CD4-positive, alpha-beta T cell treated with Interferon gamma for 1 hour (primary cell): ENCODE measurements around the gene MSH4.
"Not testable (repeated sequence)": the region's sequence is repeated elsewhere in the genome, so short reads cannot be mapped to it uniquely, and the experiment has no call there.

ENCODE experiments used
- DNase-seq: peaks from one replicate; pipeline ENCODE4 v3.0.0-alpha.2; 2020

MSH4 gene

DNA sequence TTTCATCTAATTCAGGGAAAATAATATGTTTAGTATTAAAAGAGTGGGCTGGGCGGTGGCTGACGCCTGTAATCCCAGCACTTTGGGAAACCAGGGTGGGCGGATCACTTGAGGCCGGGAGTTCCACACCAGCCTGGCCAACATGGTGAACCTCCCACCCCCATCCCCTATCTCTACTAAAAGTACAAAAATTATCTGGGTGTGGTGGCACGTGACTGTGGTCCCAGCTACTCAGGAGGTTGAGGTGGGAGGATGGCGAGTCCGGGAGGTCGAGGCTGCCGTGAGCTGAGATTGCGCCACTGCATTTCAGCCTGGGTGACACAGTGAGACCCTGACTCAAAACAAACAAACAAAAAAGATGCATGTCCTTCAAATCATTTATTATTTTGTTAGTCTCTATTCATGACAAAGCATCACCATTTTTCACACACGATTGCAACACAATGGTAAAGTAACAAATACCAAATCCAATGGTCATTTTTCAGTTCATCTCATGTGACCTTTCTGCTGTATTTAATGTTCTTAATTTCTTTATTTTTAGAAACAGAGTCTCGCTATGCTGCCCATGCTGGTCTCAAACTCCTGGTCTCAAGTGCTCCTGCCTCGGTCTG, 1.0 kb downstream of the MSH4 start:
- DNase-seq = no peak

DNA sequence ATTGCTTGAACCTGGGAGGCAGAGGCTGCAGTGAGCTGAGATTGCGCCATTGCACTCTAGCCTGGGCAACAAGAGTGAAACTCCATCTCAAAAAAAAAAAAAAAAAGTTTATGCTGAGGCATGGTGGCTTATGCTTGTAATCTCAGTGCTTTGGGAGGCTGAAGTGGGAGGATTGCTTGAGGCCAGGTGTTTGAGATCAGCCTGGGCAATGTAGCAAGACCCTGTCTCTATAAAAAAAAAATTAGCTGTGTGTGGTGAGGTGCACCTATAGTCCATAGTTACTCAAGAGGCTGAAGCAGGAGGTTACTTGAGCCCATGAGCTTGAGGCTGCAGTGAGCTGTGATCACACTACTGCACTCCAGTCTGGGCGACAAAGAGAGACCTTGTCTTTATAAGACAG, 4.8 kb downstream of the MSH4 start:
- DNase-seq = not testable (repeated sequence)

DNA sequence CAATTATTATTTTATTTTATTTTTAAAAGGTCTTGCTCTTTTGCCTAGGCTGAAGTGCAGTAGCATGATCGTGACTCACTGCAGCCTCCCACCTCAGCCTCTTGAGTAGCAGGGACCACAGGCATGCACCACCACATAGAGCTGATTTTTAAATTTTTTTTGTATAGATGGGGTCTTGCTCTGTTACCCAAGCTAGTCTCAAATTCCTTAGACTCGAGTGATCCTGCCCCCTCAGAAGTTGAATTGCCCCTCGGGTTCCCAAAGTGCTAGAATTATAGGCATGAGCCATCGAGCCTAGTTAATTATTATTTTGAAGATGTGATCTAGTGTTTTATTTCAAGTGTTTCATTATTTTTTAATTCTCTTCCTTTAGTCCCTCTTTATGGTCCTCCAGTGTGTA, 12.2 kb downstream of the MSH4 start:
- DNase-seq = no peak

DNA sequence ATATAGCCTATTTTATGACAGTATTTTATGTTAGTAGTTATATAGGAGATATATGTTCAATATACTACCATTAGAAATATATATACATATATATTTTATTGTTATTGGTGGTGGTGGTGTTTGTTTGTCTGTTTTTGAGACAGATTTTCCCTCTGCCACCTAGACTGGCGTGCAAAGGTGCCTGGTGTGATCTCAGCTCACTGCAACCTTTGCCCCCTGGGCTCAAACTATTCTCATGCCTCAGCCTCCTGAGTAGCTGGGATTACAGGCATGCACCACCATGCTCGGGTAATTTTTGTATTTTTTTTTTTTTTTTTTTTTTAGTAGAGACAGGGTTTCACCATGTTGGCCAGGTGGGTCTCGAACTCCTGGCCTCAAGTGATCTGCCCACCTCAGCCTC, 13.4 kb downstream of the MSH4 start:
- DNase-seq = not testable (repeated sequence)

DNA sequence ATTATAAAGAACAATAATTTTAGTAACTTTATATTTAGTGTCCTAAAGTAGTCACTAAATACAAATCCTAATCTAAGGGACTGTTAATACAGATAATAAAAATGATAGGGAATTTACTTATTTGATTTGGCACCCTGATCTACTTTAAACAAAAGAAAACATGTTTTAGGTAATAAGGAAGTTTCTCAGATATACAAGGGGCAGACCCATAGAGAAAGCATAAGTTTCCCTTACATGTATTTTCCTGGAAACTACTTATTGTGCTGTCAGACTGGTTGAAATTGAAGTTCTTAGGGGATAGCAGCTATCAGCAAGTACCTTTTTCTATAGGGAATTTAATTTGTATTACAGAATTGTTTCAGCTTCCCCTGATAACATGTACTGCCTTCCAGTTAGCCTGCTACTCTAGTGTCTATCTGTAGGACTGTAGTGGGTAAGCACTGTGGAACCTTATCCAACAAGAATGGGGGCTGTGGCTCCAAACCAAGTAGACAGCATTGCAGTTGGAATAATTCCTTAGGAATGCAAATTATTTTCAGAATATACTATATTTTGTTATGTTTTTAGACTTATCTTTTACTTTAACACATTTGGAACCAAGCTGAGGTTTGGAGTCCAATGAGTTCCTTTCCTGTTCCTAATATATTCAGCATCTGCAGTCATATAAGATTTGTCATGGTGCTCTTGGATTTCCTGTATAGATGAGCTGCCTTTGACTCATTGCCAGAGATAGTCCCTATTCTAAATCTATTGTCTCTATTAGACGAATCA, 14.7 kb downstream of the MSH4 start:
- no peak for DNase-seq

DNA sequence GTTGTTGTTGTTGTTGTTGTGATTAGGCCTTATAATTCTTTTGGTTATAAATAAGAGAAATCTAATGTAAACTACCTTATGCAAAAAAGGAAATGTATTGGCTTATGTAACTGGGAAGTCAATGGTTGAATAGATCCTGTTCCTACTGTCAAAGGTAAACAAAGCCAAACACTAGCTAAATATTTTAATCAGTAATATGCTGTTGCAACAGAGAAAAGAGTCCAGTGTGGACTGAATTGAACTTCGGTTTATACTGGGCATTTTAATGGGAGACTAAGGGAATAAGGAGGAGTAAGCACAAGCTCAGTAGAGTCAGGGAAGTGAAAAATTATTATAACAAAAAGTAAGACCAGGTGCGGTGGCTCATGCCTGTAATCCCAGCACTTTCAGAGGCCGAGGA, 15.4 kb downstream of the MSH4 start:
- no peak for DNase-seq

DNA sequence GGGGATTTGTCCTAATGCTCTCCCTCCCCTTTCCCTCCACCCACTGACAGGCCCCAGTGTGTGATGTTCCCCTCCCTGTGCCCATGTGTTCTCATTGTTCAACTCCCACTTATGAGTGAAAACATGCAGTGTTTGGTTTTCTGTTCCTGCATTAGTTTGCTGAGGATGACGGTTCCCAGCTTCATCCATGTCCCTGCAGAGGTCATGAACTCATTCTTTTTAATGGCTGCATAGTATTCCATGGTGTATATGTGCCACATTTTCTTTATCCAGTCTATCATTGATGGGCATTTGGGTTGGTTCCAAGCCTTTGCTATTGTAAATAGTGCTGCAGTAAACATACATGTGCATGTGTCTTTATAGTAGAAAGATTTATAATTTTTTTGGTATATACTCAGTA, 26.9 kb downstream of the MSH4 start:
- not testable (repeated sequence) for DNase-seq

DNA sequence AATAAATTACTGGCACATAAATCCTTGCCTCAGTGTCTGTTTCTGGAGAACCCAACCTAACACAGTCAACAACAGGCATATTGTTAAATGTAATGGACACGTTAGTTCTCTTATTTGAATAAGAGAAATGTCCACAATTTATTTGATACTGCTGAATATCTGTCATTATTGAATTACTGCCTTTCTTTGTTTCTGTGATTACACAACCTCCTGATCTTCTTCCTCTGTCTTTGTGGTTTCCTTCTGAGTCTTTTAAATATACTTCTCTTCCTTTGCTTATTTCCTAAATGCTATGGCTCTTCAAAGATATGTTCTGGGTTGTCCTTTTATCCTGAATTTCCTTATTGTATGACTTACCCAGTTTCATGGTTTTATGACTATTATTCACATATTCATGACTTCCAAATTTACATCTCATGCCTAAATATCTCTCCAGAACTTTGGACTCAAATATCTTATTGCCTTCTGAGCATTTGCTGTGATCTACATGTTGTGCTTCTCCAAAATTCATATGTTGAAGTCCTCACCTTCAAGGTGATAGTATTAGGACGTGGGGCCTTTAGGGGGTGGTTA, 39.9 kb downstream of the MSH4 start:
- DNase-seq = no peak

DNA sequence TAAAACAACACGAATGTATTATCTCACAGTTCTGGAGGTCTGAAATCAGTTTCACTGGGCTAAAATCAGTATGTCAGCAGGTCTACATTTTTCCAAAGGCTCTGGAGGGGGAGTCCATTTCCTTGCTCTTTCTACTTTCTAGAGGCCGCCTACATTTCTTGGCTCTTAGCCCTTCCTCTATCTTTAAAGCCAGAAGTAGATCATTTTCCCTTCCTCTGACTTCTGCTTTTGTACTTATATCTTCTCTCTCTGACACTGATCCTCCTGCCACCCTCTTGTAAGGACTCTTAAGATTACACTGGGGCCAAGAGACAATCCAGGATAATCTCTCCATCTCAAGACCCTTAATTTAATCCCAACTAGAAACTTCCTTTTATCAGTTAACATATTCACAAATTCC, 41.4 kb downstream of the MSH4 start:
- DNase-seq = no peak

DNA sequence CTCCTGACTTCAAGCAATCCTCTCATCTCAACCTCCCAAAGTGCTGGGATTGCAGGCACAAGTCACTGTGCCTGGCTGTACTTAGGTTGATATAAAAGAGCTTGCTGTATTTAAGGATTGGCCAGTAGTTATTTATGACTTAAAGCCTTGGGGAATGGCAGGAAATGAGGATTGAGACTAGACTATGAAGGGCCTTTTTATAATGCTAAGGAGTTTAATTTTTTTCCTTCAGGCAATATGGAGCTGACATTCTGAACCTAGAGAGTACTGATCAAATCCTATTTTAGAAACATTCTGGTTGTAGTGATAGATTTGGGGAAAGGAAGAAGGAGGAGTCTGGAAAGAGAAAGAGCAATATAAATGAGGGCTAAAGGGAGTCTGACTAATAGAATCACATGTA, 44.7 kb downstream of the MSH4 start:
- DNase-seq = no peak

DNA sequence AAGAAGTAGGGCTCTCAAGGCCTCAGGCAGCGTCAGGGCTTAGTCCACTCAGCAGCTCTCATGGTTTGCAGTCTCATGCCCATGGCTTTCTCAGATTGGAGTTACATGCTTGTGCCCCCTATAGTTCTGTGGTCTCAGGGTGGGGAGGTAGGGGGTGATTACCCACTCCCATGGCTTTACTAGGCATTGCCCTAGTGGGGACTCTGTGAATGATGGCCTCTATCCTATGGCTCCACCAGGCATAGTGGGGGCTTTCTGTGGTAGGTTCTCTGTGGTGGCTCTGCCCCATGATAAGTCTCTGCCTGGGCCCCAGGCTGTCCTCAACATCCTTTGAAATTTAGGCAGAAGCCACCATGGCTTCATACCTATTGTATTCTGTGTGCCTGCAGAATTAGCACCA, 48.9 kb downstream of the MSH4 start:
- DNase-seq = no peak

DNA sequence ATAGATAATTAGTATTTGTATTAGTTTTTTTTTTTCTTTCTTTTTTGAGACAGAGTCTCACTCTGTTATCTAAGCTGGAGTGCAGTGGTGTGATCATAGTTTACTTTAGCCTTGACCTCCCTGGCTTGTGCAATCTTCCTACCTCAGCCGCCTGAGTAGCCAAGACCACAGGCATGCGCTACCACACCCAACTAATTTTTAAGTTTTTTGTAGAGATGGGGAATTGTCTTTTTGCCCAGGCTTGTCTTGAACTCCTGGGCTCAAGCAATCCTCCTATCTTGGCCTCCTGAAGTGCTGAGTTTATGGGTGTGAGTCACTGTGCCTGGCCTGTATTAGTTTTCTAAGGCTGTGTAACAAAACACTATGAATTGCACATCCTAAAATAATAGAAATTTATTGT, 58.3 kb downstream of the MSH4 start:
- DNase-seq = no peak

DNA sequence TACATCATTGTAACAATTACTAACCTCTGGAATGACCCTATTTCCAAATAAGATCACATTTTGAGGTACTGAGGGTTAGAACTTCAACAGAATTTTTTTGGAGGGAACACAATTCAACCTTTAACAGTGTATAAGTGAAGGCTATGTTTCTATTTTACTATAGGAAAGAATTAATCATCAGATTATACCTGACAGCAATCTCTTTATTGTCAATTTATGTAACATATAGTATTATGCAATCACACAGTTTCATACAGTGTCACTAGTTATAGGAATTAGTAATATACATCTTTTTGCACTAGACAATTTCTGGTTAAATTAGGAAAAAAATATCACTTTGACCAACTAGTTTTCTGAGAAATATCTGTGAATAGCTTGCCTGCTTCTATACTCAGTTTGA, 59.1 kb downstream of the MSH4 start:
- DNase-seq = no peak

DNA sequence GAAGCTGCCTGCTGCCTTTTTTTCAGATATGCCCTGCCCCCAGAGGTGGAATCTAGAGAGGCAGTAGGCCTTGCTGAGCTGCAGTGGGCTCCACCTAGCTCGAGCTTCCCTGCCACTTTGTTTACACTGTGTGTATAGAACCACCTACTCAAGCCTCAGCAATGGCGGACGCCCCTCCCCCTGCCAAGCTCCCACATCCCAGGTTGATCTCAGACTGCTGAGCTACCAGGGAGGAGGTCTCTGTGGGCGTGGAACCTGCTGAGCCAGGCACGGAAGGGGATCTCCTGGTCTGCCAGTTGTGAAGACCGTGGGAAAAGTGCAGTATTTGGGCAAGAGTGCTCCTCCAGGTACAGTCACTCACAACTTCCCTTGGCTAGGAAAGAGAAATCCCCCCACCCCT, 65.1 kb downstream of the MSH4 start:
- DNase-seq = no peak

DNA sequence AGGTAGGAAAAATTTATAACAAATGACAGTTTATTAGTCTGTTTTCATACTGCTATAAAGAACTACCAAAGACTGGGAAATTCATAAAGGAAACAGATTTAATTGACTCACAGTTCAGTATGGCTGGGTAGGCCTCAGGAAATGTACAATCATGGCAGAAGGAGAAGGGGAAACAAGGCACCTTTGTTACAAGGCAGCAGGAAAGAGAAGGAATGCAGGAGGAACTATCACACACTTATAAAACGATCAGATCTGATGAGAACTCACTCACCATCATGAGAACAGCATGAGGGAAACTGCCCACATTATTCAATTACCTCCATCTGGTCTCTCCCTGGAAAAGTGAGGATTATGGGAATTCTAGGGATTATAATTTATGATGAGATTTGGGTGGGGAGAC, 74.3 kb downstream of the MSH4 start:
- DNase-seq = no peak

DNA sequence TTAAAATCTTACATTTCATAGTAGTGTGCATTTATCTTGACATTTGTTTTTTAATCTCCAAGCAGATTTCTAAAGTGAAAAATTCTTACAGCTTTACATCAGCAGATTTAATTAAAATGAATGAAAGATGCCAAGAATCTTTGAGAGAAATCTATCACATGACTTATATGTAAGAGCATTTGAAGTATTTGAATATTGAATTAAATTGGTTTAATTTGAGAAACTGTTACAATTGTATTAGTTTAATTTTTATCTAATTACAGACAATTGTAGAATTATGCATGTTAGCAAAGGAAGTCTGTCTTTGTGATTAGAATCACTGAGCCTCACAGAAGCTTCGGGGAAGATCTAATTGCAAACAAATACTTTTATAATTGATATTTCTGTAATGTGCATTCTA, 83.3 kb downstream of the MSH4 start:
- DNase-seq = no peak

DNA sequence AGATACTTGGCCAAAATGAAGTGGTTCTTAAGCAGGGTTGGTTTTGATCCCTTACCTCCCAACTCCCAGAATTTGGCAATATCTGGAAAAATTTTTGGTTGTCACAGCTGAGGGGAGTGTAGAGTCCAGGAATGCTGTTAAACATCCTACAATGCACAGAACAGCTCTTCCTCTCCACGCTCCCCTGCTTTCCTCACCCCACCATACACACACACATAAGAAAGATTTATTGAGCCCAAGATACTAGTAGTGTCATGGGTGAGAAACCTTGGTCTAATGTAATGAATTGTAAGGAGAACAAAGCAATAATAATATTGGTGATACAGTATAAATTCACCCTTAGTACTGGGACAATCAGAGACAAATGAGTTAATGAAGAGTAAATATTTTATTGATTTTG, 87.8 kb downstream of the MSH4 start:
- DNase-seq = no peak

DNA sequence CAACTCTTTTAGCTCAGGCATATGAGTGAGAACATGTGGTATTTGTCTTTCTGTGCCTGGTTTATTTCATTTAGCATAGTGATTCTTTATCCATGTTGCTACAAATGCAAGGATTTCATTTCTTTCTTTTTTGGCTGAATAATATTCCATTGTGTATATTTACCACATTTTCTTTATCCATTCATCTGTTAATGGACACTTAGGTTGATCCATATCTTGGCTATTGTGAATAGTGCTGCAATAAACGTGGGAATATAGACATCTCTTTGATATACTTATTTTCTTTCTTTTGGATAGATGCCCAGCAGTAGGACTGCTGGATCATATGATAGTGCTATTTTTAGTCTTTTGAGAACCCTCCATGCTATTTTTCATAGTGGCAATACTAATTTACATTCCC, 104.7 kb downstream of the MSH4 start:
- no peak for DNase-seq

DNA sequence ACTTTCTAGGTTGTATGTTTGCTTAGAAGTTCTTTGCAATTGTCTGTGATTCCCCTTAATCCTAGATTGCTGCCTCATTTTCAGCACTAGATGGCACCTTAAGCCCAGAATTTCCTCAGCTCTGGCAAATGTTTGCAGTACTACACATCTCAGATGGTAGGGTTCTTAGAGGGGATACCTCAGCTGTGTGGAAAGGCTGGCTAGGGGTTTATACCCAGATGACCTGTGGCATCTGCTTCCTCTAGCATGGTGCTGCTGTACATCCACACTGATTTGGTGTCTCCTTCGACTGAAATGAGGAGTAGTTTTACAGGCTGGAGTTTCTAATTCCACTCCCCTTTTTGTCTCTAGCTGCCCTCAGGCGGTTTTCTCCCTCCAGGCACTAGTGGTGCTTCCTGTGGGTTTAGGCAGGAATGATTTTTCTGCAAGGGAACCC, 112.1 kb downstream of the MSH4 start:
- no peak for DNase-seq

DNA sequence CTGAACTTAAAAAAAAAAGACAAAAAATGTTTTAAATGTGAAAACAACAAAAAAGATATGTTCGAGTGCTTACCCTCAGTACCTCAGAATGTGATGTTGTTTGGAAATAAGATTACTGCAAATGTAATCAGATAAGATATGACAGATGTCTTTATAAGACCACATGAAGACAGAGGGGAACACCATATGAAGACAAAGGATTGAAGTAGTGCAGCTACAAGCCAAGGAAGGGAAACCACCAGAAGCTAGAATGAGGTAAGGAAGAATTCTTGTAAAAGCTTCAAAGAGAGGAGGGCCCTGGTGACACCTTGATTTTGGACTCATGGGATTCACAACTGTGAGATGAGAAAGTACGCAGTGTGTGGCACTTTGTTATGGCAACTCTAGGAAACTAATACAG, 120.2 kb downstream of the MSH4 start:
- DNase-seq = no peak

DNA sequence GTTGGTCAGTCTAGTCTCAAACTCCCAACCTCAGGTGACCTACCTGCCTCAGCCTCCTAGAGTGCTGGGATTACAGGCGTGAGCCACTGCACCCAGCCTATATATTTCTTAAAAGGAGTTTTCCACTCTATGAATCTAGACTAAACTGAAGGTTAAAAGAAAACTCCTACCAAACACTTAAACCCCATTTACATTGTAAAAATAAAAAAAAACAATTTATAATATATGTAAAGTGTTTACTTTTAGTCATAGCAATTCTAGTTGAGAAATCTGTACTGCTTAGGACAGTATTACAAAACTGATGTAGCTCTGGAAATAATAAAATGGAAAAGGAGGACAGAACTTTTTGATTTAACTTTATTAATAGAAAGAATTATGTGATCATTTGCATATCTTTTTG, 126.0 kb downstream of the MSH4 start:
- no peak for DNase-seq

DNA sequence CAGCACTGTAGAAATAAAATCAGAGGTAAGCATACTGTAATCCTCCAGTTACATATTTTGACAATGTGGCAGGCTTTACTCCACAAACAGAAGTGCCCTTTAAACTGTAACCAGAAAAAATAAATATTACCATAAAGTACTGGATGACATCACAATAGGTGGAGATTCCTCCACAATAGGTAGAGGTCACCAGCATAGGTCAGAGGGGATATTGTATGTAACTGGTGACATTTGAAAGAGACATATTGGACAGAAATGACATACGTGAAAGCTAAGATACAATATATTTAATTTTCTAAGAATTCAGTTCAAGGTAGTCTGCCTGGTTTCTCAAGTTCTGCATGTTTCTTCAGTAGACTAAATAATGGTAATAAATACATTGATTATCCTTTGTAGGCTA, 135.6 kb downstream of the MSH4 start, which contains the start of gene ASB17:
ASB17 (minus strand) TSS at position 101 of the 400 bp plus-strand sequence. CDS start 113 bp downstream, outside the sequence.
- no peak for DNase-seq

DNA sequence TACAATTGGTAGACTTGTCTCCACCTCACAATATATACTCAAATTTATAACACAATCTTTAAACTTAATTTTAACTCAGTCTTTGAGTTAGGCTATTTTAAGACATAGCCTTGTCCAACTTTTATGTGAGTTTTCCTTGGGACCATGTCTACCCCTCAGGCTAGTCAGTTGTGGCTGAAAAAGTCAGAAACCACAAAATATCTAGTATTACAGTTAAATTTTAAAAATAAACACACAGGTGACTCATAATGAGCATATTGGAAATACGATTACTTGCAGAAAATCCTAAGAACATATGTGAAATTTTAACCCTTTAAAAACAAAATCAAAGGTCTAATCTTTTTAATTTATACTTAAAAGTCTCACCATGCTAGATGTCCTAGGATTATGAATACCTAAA, 140.4 kb downstream of the MSH4 start:
- DNase-seq = no peak

DNA sequence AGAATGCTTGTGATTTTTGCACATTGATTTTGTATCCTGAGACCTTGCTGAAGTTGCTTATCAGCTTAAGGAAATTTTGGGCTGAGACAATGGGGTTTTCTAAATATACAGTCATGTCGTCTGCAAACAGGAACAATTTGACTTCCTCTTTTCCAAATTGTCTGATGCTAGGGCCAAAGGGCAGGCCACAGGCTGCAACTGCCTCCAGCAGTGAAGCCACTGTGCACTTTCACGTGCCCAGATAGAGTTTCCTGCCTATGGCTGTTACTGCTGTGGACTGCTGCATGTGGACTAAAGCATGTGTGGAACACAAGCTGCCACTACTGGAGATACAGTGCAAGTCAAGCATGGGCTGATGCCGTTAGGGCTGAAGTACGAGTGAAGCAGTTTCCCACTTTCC, 146.4 kb downstream of the MSH4 start:
- not testable (repeated sequence) for DNase-seq

DNA sequence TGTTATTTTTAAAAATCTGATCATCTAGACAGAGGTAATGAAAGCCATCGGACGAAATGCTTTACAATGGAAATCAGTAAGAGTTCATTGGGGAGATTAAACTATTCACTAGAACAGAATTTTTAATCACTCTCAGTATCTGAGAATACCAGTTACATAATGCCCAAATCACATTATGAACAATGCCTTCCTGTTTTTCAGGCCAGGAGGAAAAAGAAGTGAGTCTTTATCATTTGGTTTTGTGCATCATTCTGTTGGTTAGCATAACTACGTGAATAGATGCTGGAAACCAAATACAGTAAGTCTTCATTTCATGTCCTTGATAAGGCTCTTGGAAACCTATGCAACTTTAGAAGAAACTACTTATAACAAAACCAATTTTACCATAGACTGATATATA, 153.5 kb downstream of the MSH4 start:
- no peak for DNase-seq
